ENCODE measurements around the gene UBE3B.
"Not testable (repeated sequence)": the region's sequence is repeated elsewhere in the genome, so short reads cannot be mapped to it uniquely, and the experiment has no call there.

Gene UBE3B

DNA sequence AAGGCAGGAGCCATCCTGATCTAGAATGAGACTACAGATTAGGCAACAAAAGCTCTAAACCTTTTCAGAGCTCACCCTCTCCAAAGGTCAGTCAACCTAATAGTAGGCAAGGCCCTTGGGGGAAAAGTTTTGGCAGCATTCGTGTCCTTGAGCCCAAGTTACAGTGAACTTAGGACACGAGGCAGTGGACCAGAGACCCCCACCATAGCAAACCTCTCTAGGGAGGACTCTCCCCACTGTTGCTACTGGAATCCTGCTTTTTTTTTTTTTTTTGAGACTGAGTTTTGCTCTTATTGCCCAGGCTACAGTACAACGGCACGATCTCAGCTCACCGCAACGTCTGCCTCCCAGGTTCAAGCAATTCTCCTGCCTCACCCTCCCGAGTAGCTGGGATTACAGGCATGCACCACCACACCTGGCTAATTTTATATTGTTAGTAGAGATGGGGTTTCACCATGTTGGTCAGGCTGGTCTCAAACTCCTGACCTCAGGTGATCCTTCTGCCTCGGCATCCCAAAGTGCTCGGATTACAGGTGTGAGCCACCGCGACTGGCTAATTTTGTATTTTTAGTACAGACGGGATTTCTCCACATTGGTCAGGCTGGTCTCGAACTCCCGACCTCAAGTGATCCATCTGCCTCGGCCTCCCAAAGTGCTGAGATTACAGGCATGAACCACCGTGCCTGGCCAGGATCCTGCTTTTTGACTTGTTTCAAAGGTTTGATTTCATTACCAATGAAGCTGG, 3.7 kb upstream of the UBE3B start:
- in situ Hi-C loops (cut with MboI; ENCODE audit: low sequenced_read_pairs), result not testable (repeated sequence)

DNA sequence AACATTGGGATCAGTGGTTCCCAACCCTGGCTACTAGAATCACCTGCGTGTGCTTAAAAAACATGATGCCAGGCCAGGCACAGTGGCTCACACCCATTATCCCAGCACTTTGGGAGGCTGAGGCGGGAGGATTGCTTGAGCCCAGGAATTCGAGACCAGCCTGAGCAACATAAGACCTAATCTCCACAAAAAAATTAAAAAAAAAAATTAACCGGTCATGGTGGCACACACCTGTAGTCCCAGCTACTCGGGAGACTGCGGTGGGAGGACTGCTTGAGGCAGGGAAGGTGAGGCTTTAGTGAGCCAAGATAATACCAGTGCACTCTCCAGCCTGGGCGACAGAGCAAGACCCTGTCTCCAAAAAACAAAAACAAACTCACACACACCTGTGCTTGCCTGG, 2.3 kb upstream of the UBE3B start:
- in situ Hi-C loops (cut with MboI; ENCODE audit: low sequenced_read_pairs), result no loop called here

DNA sequence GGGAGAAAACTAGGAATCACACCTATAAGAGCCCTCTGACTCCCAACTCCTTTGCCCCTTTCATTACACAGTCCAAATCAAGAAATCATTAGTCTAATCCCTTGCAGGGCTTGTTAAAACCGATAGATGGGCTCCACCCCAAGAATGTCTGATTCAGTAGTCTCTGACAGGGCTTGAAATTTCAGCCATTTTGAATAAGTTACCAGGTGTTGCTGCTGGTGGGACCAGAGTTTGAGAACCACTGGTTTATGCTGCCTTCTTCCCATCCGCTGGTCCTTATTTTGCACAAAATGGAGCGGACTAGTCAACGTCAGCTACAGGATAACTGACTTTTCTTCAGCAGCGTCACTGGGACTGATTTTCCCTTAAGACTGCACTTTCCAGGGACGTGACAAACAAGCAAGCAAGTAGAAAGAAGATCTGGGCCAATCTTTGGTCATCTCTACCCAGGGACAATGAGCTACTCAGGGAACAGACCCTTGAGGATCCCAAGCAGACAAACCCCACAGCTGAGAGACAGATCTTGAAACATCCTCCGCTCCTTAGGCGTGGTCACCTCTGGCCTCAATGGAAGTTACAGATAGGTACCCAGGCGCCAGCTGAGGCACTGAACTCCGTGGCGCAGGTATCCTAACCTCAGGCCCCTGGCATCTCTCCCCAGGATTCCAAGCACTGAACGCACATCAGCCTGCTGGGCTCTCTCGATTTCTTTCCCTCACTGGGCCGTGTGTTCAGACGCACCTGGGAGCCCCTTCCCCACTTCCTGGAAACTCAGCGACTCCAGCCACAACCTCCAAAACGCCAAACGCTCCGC, 1.2 kb upstream of the UBE3B start:
- in situ Hi-C loops (cut with MboI; ENCODE audit: low sequenced_read_pairs), result no loop called here

DNA sequence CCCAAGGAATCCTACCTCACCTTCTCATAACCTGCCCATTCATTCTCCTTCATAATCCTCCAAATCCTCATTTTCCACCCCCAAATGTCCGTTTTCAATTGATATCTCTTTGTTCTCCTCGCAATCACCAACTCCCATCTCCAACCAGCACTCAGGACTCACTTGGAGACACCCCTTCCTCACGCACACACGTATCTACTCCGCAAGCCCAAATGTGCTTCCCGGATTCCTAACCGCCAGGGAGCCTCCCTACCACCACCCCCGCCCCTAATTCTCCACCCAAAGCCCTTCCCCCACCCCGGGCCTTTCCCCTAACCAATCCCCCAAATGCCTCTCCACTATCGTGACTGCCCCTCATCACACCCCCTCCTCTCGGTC, 638 bp upstream of the UBE3B start:
- in situ Hi-C loops (cut with MboI; ENCODE audit: low sequenced_read_pairs), result no loop called here

DNA sequence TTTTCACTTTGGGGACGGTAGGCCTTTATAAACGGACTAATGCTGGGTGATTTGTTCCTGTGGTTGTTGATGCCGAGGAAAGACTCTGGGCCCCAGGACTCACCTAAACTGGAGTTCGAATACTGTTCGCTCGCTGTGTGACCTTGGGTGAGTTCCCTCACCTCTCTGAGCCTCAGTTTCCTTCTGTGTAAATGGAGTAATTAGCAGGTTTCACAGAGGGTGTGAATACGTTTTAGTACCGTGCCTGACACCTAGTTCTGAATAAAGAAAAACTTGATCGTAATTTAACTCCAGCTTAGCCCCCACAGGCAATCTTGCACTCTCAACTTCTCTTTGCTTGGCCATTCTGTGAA, 505 bp downstream of the UBE3B start:
- in situ Hi-C loops (cut with MboI; ENCODE audit: low sequenced_read_pairs), result no loop called here

DNA sequence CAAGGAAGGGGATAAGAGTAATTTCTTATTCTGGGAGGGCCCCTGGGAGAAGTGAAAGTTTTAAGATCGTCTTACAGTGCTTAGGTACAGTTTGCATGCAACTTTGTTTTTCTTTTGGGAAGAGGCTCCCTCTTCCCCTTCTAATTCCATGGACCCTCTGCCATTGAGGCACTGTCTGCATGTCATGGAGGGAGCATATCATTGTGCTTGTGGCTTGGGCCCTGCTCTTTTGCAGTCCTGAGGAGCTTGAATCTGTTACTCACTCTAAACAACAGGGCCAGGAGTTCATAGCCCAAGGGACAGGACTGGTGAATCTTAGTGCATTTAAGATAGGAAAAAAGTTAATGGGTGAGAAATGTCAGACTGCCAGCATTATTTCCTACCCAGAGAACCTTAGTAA, 2.3 kb downstream of the UBE3B start:
- in situ Hi-C loops (cut with MboI; ENCODE audit: low sequenced_read_pairs), result no loop called here

DNA sequence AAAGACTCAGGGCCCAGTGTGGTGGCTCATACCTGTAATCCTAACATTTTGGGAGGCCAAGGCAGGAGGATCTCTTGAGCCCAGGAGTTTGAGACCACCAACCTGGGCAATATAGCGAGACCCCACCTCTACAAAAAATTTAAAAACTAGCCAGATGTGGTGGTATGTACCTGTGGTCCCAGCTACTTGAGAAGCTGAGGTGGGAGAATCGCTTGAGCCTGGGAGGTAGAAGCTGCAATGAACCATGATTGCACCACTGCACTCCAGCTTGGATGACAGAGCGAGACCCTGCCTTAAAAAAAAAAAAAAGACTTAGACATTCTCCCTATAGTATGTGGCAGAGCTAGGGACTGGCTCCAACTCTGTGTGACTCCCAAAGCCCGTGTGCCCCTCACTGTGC, 2.9 kb downstream of the UBE3B start:
- in situ Hi-C loops (cut with MboI; ENCODE audit: low sequenced_read_pairs), result no loop called here

DNA sequence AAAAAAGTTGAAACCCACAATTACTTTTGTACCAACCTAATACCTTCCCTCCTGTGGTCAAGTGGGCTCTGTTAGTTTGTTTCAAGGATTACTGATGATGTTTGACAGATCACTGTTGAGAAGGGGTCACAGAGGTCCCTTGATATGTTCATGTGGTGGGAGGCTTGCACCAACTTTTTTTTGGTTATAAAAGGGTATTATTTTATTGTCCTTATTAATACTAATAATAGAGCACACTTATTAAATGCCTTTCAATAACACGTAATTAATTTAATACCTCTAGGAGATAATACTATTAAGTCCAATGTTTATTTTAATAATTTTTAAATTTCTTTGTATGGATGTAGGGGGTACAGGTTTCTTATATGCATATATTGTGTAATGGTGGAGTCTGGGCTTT, 4.4 kb downstream of the UBE3B start:
- in situ Hi-C loops (cut with MboI; ENCODE audit: low sequenced_read_pairs), result no loop called here

DNA sequence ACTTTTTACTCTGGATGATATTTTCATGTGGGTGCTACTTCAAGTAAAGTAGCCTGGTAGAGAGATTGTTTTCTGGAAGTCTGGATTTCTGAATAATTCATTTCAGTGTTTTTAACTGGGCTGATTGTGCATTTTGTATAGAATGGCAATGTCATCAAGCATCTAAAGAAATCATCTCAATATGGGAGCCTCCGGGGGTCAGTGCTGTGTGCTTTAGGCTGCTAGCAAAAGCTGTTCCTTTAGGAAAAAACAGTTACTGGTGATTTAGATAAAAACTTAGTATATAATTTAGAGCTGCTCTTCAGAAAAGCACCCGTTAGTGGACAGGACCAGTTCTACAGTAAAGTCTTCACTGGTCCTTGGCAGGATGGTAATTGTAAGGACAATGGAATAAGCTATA, 5.1 kb downstream of the UBE3B start:
- in situ Hi-C loops (cut with MboI; ENCODE audit: low sequenced_read_pairs), result no loop called here

DNA sequence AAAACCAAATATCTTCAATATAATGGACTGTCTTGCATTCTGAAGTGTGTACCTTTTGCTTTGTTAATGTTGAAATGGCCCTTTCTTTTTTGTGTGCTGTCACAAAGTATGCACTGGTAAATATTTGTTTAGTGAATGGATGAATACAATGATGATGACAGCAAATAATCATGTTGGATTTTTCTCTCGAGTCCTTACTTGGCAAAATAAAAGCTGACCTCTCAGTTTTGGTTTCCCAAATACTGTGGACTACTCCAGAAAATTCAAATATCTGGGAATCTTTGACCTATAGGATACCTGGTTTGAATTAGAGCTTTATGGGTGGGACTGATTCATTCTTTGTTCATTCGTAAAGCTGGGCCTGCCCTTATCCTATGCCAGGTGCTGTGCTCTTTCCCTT, 5.5 kb downstream of the UBE3B start:
- in situ Hi-C loops (cut with MboI; ENCODE audit: low sequenced_read_pairs), result no loop called here

DNA sequence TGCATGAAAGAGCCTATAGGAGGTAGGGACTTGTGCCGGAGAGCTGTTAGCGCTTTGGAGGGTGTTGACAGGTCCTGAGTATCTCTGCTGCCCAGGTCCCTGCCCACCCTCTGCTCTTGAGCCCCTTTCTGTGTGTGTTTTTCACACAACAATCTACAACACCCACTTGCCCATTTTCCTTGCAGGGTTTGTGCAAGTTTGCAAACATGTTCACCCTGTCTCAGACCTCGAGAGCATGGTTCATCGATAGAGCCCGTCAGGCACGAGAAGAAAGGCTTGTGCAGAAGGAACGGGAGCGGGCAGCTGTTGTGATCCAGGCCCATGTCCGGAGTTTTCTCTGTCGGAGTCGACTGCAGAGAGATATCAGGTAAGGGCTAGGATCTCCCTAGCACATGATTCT, 5.9 kb downstream of the UBE3B start:
- in situ Hi-C loops (cut with MboI; ENCODE audit: low sequenced_read_pairs), result no loop called here

DNA sequence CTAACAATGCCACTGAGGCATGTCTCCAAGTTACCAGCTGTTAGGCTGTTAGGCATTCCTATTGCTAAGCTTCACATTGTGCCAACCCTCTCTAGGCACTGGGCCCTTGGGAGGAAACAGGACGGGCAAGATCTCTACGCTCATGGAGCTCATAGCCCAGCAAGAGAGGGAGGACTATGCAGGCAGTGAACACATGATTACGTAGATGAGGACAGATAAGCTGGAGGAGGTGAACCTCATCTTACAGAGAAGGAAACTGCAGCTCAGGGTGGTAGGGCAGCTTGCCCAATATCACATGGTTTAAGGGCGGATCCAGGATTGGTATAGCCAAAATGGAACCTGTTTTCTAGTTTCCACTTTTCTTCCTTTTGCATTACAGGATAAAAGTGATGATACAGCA, 7.8 kb downstream of the UBE3B start:
- in situ Hi-C loops (cut with MboI; ENCODE audit: low sequenced_read_pairs), result no loop called here

DNA sequence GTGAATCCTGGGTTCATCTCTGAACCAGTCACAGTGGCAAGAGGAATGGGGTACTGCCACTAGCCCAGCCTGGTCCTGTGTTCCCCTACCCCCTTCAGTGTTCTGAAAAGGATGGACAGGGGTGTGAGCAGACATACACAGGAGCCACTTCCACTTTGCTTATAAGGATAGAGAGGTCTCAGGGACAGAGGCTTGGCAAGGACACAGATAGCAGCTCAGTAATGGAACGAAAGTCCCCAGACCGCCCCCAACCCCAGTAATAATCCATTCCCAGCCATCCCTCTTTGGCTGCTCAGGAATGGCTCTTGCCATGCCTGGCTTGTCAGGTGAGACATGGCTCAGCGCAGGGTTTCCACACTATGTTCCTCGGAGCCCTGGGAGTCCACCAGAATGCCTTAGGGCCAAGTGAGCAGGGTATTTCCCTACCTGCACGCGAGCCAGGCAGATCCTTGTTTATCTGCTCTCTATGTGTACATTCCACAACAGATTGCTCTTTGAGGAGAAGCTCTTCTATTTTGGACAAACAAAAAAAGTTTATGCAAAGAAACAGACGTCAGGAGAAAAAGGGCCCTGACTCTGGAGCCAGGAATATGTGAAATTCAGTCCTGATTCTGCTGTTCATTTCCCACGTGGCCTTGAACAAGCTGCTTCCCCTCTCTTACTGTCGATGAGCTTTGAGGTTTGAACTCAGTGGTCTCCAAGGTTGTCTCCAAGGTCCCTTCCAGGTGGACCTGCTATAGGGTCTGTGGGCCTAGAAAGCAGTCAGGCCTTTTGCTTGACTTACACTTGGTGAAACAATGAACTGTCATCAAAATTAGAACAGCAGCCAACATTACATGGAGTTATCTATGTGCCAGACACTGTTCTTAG, 10.0 kb downstream of the UBE3B start:
- in situ Hi-C loops (cut with MboI; ENCODE audit: low sequenced_read_pairs), result no loop called here

DNA sequence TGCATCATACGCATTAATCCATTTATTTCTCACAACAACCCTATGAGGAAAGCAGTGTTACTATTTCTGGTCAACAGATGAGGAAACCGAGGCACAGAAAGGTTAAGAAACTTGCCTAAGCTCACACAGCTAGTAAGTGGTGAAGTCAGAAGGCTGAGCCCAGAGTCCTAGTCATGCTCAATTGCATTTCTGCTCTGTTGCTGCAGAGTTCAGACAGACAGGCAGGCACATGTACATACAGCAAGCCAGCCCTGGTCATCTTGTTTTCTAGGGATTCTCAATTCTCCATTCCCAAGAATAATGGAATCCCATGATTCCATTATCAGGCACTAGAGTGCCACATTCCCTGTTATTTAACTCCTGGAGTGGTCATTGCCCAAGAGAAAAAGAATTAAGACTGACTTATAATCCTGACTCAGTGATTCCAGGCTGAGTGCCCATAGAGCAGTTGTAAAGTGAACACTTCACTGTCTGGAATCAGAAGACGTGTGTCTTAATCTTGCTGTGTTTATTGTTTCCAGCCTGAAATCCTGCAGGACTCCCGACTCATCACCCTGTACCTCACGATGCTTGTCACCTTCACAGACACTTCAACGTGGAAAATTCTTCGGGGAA, 10.7 kb downstream of the UBE3B start:
- in situ Hi-C loops (cut with MboI; ENCODE audit: low sequenced_read_pairs), result no loop called here

DNA sequence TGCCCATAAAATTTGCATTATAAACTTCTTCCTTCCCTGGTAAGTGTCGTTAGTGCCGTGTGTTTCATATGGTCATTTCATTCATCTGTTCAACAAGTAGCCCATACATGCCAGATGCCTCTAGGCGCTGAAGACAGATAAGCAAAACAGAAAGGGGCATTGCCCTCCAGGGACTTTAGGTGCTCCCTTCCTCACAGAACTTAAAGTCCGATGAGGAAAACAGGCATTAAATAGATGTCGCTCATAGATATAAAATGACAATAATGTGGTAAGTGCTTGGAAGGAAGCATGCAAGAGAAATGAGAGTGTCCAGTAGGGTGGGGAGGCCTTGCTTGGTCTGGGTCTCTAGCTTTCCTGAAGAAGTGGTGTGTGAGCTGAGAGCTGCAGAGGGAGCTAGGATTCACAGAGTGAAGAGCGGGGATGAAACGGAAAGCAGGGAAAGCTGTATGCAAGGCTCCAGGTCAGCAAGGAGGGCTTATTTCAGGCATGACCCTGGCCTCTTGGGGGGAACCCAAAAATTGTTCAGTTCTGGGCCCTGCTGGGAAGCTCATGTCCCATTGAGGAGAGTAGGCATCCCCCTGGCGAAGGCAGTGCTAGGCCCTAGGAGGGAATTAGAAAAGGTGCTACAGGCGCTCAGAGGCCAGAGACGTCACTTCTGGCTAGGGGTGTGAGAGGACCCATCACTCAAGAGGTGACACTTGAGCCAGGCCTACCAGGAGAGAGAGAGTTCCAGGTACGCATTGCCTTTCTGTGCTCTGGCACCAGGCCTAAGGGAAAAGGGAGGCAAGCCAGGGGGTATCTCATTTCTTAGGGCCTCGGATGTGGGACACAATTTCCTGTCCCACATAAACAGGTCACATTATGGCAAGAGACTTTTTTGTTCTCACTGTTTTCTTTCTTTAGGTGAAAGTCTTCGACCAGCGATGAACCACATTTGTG, 11.9 kb downstream of the UBE3B start:
- in situ Hi-C loops (cut with MboI; ENCODE audit: low sequenced_read_pairs), result no loop called here

DNA sequence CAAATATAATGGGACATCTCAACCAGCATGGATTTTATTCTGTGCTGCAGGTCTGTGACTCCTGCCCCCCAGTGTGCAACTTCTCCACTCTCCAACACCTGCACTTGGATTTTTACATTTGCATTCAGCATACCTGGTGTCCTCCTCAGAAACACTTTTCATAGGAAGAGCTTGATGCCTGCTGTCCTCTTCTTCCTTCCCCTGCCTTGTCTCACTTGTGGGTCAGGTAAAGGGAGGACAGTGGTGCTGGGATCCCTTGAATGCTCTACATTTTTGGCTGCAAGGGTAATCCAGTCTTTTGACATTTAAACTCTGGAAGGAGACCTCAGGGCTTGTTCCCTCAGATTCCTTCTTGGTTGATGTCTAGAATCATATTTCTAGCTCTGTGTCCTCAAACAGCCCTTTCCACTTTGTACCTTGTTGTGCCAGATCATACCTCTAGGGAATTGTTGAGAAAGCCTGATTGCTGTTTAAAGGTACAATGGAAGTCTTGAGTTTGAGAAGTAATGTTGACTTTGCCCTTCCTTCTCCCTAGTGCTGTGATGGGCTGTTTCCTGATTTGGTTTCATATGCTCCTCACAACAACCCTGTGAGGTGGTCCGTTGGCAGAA, 12.6 kb downstream of the UBE3B start:
- in situ Hi-C loops (cut with MboI; ENCODE audit: low sequenced_read_pairs), result no loop called here

DNA sequence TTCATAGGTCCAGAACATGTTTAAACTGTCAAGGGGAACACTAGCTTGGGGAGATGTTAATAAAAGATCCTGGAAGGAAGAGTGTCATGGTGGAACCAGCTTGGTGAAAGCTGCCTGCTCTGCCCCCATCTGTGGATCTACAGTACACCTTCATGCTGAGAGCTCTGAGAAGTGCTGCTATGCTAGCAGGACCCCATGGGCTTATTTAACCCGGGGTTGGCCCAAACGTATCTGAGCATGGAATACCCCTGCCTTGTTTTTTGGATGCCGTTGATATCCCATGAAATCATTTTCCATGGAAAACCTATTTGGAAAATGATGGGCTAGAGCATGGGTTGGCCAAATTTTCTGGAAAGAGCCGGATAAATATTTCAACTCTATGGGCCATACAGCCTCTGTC, 14.2 kb downstream of the UBE3B start:
- in situ Hi-C loops (cut with MboI; ENCODE audit: low sequenced_read_pairs), result no loop called here

DNA sequence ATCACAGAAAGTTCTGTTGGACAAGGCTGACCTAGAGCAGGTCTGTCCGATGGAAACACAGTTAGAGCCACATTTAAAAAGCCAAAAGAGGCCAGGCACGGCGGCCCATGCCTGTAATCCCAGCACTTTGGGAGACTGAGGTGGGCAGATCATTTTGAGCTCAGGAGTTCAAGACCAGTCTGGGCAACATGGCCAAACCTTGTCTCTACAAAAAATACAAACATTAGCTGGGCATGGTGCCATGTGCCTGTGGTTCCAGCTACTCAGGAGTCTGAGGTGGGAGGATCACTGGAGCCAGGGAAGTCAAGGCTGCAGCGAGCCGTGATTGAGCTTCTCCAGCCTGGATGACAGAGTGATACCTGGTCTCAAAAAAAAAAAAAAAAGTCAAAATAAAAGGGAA, 14.9 kb downstream of the UBE3B start:
- in situ Hi-C loops (cut with MboI; ENCODE audit: low sequenced_read_pairs), result no loop called here

DNA sequence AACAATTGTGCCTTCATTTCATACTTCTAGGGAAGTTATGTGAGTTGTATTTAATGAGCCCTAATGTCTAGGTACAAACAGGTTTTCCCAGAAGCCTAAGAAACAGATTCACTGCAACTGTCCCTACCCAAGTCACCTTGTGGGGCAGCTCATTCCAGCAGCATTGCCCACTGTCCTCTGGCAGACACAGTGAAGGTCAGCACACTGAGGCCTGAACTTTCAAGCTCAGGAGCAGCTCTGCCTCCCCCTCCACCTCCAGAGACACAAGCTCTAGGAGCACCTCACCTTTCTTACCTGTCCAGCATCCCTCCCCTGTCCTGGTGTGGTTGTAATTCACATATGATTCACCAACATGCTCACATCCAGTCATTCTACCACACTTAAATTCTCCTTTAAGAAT, 15.7 kb downstream of the UBE3B start:
- in situ Hi-C loops (cut with MboI; ENCODE audit: low sequenced_read_pairs), result no loop called here

DNA sequence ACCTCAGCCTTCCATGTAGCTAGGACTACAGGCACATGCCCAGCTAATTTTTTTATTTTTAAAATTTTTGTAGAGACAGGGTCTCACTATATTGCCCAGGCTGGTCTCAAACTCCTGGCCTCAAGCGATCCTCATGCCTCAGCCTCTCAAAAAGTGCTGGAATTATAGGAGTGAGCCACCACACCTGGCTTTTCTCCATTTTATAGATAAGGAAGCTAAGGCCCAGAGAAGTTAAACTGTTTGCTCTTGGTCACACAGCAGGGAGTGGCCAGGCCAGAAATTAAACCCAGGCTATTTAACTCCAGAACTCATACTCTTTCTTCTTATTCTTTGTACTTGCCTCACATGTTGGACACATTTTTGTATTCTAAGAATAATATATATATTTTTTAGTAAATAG, 16.5 kb downstream of the UBE3B start:
- in situ Hi-C loops (cut with MboI; ENCODE audit: low sequenced_read_pairs), result no loop called here
